ENCODE measurements around the gene MRPS34. TPM values are rescaled to one million over a fixed set of nuclear protein-coding genes. Genes with fewer than 3 reads are reported as not detected.
A peak's percentile ranks its signal among the peaks of the same experiment; 100 is the strongest.

The MRPS34 gene
- total RNA-seq, 4 donors from 2014 or later = 65.4 to 120 (median 90.0) TPM

DNA sequence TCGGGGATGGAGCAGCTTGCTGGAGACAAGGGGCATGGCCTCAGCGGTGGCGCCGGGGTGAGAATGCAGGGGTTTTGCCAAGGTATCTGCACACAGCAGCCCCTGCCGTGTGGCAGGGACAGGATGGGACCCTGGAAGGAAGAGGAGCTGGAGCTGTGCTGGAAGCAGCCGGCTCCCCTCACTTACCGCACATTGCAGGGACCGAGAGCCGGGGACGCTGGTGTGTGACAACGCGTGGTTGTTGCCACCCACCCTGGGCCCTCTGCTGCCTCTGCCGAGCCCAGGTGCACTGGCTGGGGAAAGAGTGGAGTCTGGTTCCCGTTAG, 12.9 kb upstream of the MRPS34 start:
- no peaks in the 10 kb centered on the region for H3K27me3 ChIP-seq
- TF ChIP-seq, protein P1, sequence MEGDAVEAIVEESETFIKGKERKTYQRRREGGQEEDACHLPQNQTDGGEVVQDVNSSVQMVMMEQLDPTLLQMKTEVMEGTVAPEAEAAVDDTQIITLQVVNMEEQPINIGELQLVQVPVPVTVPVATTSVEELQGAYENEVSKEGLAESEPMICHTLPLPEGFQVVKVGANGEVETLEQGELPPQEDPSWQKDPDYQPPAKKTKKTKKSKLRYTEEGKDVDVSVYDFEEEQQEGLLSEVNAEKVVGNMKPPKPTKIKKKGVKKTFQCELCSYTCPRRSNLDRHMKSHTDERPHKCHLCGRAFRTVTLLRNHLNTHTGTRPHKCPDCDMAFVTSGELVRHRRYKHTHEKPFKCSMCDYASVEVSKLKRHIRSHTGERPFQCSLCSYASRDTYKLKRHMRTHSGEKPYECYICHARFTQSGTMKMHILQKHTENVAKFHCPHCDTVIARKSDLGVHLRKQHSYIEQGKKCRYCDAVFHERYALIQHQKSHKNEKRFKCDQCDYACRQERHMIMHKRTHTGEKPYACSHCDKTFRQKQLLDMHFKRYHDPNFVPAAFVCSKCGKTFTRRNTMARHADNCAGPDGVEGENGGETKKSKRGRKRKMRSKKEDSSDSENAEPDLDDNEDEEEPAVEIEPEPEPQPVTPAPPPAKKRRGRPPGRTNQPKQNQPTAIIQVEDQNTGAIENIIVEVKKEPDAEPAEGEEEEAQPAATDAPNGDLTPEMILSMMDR (IDR thresholded peaks at IDR 0.05 in 4 of 5, conservative IDR thresholded peaks at IDR 0.05 in 1 of 5) = no peak
- no peak for TF ChIP-seq POLR2A (IDR thresholded peaks at IDR 0.05)
- peaks cover 21 to 24% of the 10 kb centered on the region in 2 donors for H3K4me1 ChIP-seq
- H3K36me3 ChIP-seq = peaks cover 0 to 39% of the 10 kb centered on the region in 2 donors
- no peak overlapping the region for H3K4me3 ChIP-seq
- intact Hi-C loops (cut with DNase I; ENCODE audit: low total_unique reads) (no loop called here), in situ Hi-C loops (cut with MboI; ENCODE audit: low sequenced_read_pairs in 4 of 4) (no loop called here)
- no peak for ATAC-seq
- no peak overlapping the region for H3K27ac ChIP-seq
- H3K9me3 ChIP-seq = no peaks in the 10 kb centered on the region
- no peak for DNase-seq

DNA sequence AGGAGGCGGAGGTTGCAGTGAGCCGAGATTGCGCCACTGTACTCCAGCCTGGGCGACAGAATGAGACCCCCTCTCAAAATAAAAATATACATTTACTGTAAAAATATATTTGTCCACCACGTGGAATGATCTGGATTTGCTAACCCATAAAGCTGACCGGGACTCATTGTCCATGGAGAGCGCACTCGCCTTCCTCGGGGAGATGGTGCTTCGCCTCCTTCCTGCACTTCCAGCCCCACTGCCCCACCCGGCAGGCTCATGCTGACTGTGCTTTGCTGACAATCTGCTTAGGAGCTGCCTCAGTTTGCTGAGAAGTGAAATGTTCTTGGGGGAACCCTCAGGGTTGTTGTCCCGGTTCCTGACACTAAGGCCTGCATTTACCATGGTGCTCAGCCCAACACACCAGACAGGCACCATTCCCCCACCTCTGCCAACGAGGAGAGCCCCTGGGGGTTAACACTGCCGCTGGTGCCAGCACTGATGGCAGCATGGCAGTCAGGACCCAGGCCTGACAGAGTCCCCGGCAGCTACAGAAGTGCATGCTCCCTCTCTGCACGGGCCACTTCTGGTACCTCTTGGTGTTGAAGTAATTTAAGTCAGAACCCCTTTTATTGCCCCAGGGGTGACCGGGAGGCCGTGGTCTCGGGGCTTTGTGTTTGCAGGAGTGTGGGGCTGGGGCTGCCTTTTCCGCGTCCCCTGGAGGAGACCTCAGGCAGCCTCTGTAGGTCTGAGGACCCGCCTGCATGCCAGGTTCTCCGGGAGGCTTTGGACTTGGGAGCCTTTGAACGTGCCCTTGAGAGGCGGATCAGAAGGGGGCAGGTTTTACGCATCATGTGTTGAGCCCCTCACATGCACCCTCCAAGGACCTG, 12.3 kb upstream of the MRPS34 start:
- peaks cover 27 to 30% of the 10 kb centered on the region in 2 donors for H3K4me1 ChIP-seq

DNA sequence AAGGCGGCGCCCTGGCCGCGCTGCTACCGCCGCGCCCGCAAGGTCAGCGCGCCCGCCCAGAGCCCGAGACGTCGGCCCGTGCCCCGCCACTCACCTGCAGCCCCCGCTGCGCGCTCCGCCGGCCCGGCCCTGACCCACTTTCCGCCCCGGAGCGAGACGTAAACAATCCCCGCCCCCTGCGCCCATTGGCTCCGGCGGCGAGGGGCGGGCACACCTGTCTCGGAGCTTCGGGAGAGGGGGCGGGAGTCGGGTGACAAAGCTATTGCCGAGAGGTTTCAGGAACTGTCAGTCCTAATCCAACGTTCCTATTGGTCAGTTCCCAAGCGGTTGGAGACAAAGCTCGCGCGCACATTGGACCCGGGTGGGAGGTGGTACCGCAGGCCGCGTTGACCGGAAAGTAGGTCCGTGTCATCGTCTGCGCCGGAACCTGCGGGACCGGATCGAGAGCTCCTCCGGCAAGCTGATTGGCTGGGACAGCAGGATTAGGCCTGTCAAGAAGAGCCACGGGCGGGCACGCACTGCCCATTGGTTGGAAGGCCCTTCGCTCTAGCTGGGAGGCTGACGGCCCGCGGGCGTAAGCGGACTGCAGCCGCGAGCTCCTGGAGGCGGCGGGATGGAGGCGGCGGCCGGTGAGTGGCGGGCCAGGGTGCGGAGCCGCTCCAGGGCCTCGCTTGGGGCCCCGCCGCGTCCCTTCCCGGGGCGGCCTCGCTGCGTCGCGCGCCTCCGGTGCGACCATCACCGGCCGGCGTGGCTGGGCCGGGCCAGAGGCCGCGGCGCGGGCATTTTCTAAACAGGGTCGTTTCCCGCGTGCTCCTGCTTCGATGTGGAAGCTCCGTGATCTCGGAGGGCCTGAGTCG, 9.7 kb upstream of the MRPS34 start, which contains the start of the genes NUBP2 and SPSB3:
Gene NUBP2, plus strand, starts transcription at position 553 of the 857 bp plus-strand sequence. Its CDS starts 61 bp downstream, at position 614.
Gene SPSB3, minus strand, starts transcription at position 164 of the 857 bp plus-strand sequence. CDS start 1,088 bp downstream, outside the sequence.
- peak within 1 kb of the TSS; percentile 77 to 92 (median 86) for H3K27ac ChIP-seq
- in situ Hi-C loops (cut with MboI; ENCODE audit: low sequenced_read_pairs in 4 of 4) (no loop called here), intact Hi-C loops (cut with DNase I; ENCODE audit: low total_unique reads) (loop anchor here (1.0 to 5.0 kb wide), 6 partner anchors 9 to 362 kb away; partner anchors contain the start of genes CRAMP1, FAHD1, HAGH and IFT140)
- DNase-seq = peak; percentile 100
- H3K4me3 ChIP-seq = peak within 1 kb of the TSS; percentile 67 to 93 (median 78)
- H3K4me1 ChIP-seq = peaks cover 30 to 38% of the 10 kb centered on the region in 2 donors
- TF ChIP-seq, protein P1 (IDR thresholded peaks at IDR 0.05 in 4 of 5, conservative IDR thresholded peaks at IDR 0.05 in 1 of 5) = peak in 2 of 5 experiments; percentile 20 to 49
- peak; percentile 76 to 93 for TF ChIP-seq POLR2A (IDR thresholded peaks at IDR 0.05)
- H3K9me3 ChIP-seq = no peaks in the 10 kb centered on the region
- ATAC-seq = peak; percentile 97 to 98
- no peaks in the 10 kb centered on the region for H3K27me3 ChIP-seq
- H3K36me3 ChIP-seq = peaks cover 0 to 38% of the 10 kb centered on the region in 2 donors

More for the DNA sequence above, 12.3 kb upstream of the MRPS34 start:
- H3K27me3 ChIP-seq = no peaks in the 10 kb centered on the region
- H3K4me3 ChIP-seq = no peak overlapping the region
- intact Hi-C loops (cut with DNase I; ENCODE audit: low total_unique reads) (loop anchor here (5.0 kb wide), 3 partner anchors 78 to 173 kb away; partner anchors contain the start of genes CRAMP1, IFT140 and MAPK8IP3), in situ Hi-C loops (cut with MboI; ENCODE audit: low sequenced_read_pairs in 4 of 4) (no loop called here)
- ATAC-seq (no peak), DNase-seq (peak in 1 of 2 donors; percentile 11)
- no peak overlapping the region for H3K27ac ChIP-seq
- TF ChIP-seq, protein P1 (IDR thresholded peaks at IDR 0.05 in 4 of 5, conservative IDR thresholded peaks at IDR 0.05 in 1 of 5) = no peak
- TF ChIP-seq POLR2A (IDR thresholded peaks at IDR 0.05) = no peak
- no peaks in the 10 kb centered on the region for H3K9me3 ChIP-seq
- peaks cover 0 to 45% of the 10 kb centered on the region in 2 donors for H3K36me3 ChIP-seq

DNA sequence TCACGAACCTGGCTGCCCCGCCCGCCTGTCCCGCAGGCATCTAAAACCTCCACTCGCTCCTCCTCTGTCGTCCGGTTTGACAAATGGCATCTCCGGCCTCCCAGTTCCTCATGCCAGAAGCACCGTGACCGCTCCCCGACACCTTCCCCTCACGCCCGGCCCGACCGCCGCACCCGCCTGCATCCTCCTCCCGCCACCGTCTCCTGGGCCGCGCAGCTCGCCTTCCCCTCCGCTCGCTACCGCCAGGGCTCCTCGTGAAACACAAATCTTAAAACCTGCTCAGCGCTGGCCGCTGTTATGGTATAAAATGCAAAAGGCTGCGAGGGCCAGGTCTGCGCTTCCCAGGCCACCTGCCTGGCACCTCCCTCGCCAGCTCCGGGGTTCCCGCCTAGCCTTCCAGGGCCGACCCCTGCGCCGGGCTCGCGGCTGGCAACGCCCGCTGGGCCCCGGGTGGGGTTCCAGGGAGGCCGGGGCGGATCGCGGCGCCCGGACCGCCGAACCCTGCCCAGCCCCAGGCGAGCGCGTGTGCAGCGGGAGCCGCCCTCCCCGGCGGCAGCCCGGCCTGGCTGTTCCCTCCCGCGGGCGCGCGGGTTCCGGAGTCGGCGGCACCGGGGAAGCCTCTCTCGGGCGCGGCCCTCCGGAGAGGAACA, 8.9 kb upstream of the MRPS34 start:
- in situ Hi-C loops (cut with MboI; ENCODE audit: low sequenced_read_pairs in 4 of 4) (no loop called here), intact Hi-C loops (cut with DNase I; ENCODE audit: low total_unique reads) (loop anchor here (1.0 to 5.0 kb wide), 6 partner anchors 9 to 362 kb away; partner anchors contain the start of genes CRAMP1, FAHD1, HAGH and IFT140)
- H3K27me3 ChIP-seq = no peaks in the 10 kb centered on the region
- ATAC-seq (peak; percentile 24), DNase-seq (no peak)
- no peaks in the 10 kb centered on the region for H3K9me3 ChIP-seq
- peak overlapping the region; percentile 61 to 93 (median 78) for H3K4me3 ChIP-seq
- TF ChIP-seq, protein P1 (IDR thresholded peaks at IDR 0.05 in 4 of 5, conservative IDR thresholded peaks at IDR 0.05 in 1 of 5) = peak in 1 of 5 experiments; percentile 12
- TF ChIP-seq POLR2A (IDR thresholded peaks at IDR 0.05) = no peak
- peaks cover 0 to 38% of the 10 kb centered on the region in 2 donors for H3K36me3 ChIP-seq
- H3K27ac ChIP-seq = peak overlapping the region; percentile 77 to 92 (median 84)
- H3K4me1 ChIP-seq = peaks cover 30 to 38% of the 10 kb centered on the region in 2 donors

Data from gastrocnemius medialis (tissue), 4 donors.